Left ventricle myocardium inferior (tissue), 1 donor: ENCODE results near the gene SMARCD3. TPM values are rescaled to one million over a fixed set of nuclear protein-coding genes. Genes with fewer than 3 reads are reported as not detected.

Source experiments
- DNase-seq: peaks from one replicate; pipeline ENCODE4 v3.0.0-alpha.2; 2020
- H3K27ac ChIP-seq: fragments of 200-600 bp; replicated peaks from 2 replicates; pipeline ENCODE4 v1.8.0; 2021
- H3K27me3 ChIP-seq: fragments of 200-600 bp; 2 replicates; pipeline ENCODE4 v1.8.0; 2021; ENCODE audit warnings: low read depth
- H3K36me3 ChIP-seq: fragments of 200-600 bp; 2 replicates; pipeline ENCODE4 v1.8.0; 2021
- H3K4me1 ChIP-seq: fragments of 200-600 bp; 2 replicates; pipeline ENCODE4 v1.8.0; 2021
- H3K4me3 ChIP-seq: fragments of 200-600 bp; 2 replicates; pipeline ENCODE4 v1.8.0; 2021; ENCODE audit warnings: mild to moderate bottlenecking, moderate library complexity
- H3K9me3 ChIP-seq: fragments of 200-600 bp; replicated peaks from 2 replicates; pipeline ENCODE4 v1.8.0; 2021
- intact Hi-C: fragments of 100-400 bp; cut with micrococcal nuclease; formaldehyde crosslinking; loops from one replicate; pipeline ENCODE4 v1.11.0; 2022
- total RNA-seq: library from RNA; stranded (reverse); fragmentation: NEBNext Ultra II Directional; extraction: Animal tissue kit (Norgen Biotek cat#: 25700); gene quantifications from one replicate; pipeline ENCODE4 v1.2.1, GENCODE V29; 2021
- TF ChIP-seq, protein P1 (sequence below): fragments of 200-600 bp; IDR thresholded peaks from 2 replicates; pipeline ENCODE4 v1.8.0; 2021; ENCODE audit warnings: antibody characterized with exemption, mild to moderate bottlenecking, borderline replicate concordance
- donor health status: DM: no; HTN: yes; CAD: no; lungs with severe emphysema.

The SMARCD3 gene
- total RNA-seq, 1 donor from 2014 or later: 104 TPM

- Histone ChIP-seq H3K27me3 (peaks cover 45% of the 10 kb centered on the region), H3K9me3 (no peaks in the 10 kb centered on the region), H3K27ac (no peak overlapping the region), H3K36me3 (no peaks in the 10 kb centered on the region), H3K4me1 (peaks cover 9% of the 10 kb centered on the region), H3K4me3 (no peak overlapping the region)
- intact Hi-C loops: no loop called here
- TF ChIP-seq, protein P1, sequence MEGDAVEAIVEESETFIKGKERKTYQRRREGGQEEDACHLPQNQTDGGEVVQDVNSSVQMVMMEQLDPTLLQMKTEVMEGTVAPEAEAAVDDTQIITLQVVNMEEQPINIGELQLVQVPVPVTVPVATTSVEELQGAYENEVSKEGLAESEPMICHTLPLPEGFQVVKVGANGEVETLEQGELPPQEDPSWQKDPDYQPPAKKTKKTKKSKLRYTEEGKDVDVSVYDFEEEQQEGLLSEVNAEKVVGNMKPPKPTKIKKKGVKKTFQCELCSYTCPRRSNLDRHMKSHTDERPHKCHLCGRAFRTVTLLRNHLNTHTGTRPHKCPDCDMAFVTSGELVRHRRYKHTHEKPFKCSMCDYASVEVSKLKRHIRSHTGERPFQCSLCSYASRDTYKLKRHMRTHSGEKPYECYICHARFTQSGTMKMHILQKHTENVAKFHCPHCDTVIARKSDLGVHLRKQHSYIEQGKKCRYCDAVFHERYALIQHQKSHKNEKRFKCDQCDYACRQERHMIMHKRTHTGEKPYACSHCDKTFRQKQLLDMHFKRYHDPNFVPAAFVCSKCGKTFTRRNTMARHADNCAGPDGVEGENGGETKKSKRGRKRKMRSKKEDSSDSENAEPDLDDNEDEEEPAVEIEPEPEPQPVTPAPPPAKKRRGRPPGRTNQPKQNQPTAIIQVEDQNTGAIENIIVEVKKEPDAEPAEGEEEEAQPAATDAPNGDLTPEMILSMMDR: no peak
- DNase-seq: no peak
These were observed 12.4 kb upstream of the SMARCD3 start for GRCh38 chr7:151260883-151261282.

DNA sequence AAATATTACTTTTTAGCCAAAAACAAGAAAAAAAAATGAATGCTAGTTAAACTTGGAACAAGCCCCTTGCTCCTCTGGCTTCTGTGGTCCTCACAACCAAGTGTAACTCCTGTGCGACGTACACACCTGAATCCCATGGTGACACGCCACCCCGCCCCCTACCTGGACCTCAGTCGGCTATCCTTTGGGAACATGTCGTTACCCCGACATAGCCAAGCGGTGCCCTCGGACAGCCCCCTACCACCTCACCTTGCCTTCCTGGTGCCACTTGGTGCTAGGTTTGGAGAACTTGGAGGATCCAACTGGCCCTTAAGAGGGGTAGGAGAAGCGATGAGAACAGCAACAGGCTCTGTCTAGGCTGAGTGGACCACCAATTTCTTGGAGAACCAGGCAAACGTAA is 12.0 kb upstream of the SMARCD3 start:
- no peak overlapping the region for H3K4me3 ChIP-seq
- DNase-seq: no peak
- H3K27me3 ChIP-seq: peaks cover 46% of the 10 kb centered on the region
- H3K36me3 ChIP-seq: no peaks in the 10 kb centered on the region
- intact Hi-C loops: no loop called here
- H3K4me1 ChIP-seq: peaks cover 9% of the 10 kb centered on the region
- no peak overlapping the region for H3K27ac ChIP-seq
- H3K9me3 ChIP-seq: no peaks in the 10 kb centered on the region
- TF ChIP-seq, protein P1: no peak

- H3K27ac ChIP-seq: no peak overlapping the region
- H3K4me1 ChIP-seq: peaks cover 31% of the 10 kb centered on the region
- intact Hi-C loops: no loop called here
- DNase-seq: no peak
- no peak overlapping the region for H3K4me3 ChIP-seq
- H3K9me3 ChIP-seq: no peaks in the 10 kb centered on the region
- peaks cover 48% of the 10 kb centered on the region for H3K27me3 ChIP-seq
- H3K36me3 ChIP-seq: no peaks in the 10 kb centered on the region
- TF ChIP-seq, protein P1: no peak
These were observed 9.5 kb upstream of the SMARCD3 start for GRCh38 chr7:151257990-151258389.

DNA sequence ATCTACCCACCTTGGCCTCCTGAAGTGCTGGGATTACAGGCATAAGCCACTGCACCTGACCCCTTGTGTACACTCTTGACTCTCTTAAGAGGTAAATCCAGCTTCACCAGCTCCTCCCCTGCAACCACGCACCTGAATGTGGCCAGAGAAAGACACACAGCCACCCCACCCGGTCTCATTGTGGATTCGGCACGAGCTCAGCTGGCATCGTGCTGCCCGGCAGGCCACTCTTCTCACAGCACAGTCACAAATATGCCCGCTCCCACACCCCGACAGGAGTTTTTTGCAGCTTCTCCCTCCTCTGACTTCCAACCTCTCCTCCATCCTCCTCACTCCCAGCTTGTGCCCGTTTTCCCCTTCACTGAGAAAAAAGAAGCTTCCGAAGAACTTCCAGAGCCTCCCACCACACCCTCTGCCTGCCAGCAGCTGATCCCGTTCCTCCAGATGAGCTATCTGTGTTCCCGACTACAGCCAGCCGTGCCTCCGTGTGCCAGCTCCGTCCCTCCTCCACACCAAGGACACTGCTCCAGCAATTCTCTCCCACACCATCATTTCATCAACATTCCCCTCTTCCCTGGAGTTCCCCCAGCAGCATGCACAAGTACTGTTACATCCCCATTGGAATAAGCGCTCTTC is 8.0 kb upstream of the SMARCD3 start:
- DNase-seq: no peak
- TF ChIP-seq, protein P1: no peak
- intact Hi-C loops: no loop called here

DNA sequence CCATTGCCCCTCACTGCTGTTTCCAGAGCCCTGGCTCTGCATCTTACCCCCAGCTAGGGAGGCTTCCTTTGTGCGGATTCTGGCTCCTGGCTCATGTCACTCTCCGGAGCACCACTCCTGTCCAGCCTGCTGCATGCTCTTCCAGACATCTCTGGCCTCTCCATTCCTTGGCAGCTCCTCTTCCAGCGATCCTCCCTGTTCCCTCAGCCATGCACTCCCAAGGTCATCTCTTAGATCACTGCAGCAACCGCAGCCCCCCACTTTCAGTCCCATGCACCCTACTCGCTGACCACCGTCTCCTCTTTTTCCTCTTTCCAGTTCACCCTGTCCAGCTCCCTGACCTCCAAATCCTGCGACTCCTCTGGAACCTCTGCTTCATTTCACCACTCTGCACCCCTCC is 6.9 kb upstream of the SMARCD3 start:
- no peak for DNase-seq
- intact Hi-C loops: no loop called here
- Histone ChIP-seq H3K4me3 (no peak overlapping the region), H3K27ac (no peak overlapping the region), H3K27me3 (peaks cover 24% of the 10 kb centered on the region), H3K9me3 (no peaks in the 10 kb centered on the region), H3K4me1 (peaks cover 45% of the 10 kb centered on the region), H3K36me3 (no peaks in the 10 kb centered on the region)
- TF ChIP-seq, protein P1: no peak

More for the DNA sequence above, 8.0 kb upstream of the SMARCD3 start:
- H3K9me3 ChIP-seq: no peaks in the 10 kb centered on the region
- H3K27ac ChIP-seq: peak overlapping the region; percentile 46
- H3K4me3 ChIP-seq: peak overlapping the region; percentile 21
- peaks cover 37% of the 10 kb centered on the region for H3K4me1 ChIP-seq
- H3K36me3 ChIP-seq: no peaks in the 10 kb centered on the region
- H3K27me3 ChIP-seq: peaks cover 33% of the 10 kb centered on the region
